ENCODE measurements around the gene SDHC.
"Not testable (repeated sequence)": the region's sequence is repeated elsewhere in the genome, so short reads cannot be mapped to it uniquely, and the experiment has no call there.

Gene SDHC

GRCh38 chr1:161393151-161393550, 79.0 kb downstream of the SDHC start:
- no peak for DNase-seq (ENCODE audit: low read depth)
- no peak for TF ChIP-seq CTCF (conservative IDR thresholded peaks at IDR 0.05; ENCODE audit: low read depth, low read length)
- H3K4me3 ChIP-seq (ENCODE audit: low read depth, low read length): no peak overlapping the region

- DNase-seq (ENCODE audit: low read depth): not testable (repeated sequence)
Observed at GRCh38 chr1:161397038-161397437, 82.9 kb downstream of the SDHC start.

GRCh38 chr1:161398900-161399256, 84.7 kb downstream of the SDHC start:
- no peak for TF ChIP-seq CTCF (conservative IDR thresholded peaks at IDR 0.05; ENCODE audit: low read depth, low read length)
- no peak for DNase-seq (ENCODE audit: low read depth)
- H3K4me3 ChIP-seq (ENCODE audit: low read depth, low read length): peak overlapping the region; percentile 93

More at GRCh38 chr1:161397038-161397437, 82.9 kb downstream of the SDHC start:
- not testable (repeated sequence) for H3K4me3 ChIP-seq (ENCODE audit: low read depth, low read length)

- peak overlapping the region; percentile 93 for H3K4me3 ChIP-seq (ENCODE audit: low read depth, low read length)
- DNase-seq (ENCODE audit: low read depth): peak; percentile 95
- TF ChIP-seq CTCF (conservative IDR thresholded peaks at IDR 0.05; ENCODE audit: low read depth, low read length): peak; percentile 49
Observed at GRCh38 chr1:161399257-161399998, 85.2 kb downstream of the SDHC start.

GRCh38 chr1:161402446-161402845, 88.3 kb downstream of the SDHC start:
- TF ChIP-seq CTCF (conservative IDR thresholded peaks at IDR 0.05; ENCODE audit: low read depth, low read length): no peak
- no peak overlapping the region for H3K4me3 ChIP-seq (ENCODE audit: low read depth, low read length)
- DNase-seq (ENCODE audit: low read depth): no peak

- DNase-seq (ENCODE audit: low read depth): no peak
- TF ChIP-seq CTCF (conservative IDR thresholded peaks at IDR 0.05; ENCODE audit: low read depth, low read length): no peak
- H3K4me3 ChIP-seq (ENCODE audit: low read depth, low read length): no peak overlapping the region
Observed at GRCh38 chr1:161404051-161404597, 89.9 kb downstream of the SDHC start.

GRCh38 chr1:161406551-161406950, 92.4 kb downstream of the SDHC start:
- H3K4me3 ChIP-seq (ENCODE audit: low read depth, low read length); DNase-seq (ENCODE audit: low read depth): not testable (repeated sequence)

GRCh38 chr1:161407451-161407985, 93.3 kb downstream of the SDHC start:
- H3K4me3 ChIP-seq (ENCODE audit: low read depth, low read length): no peak overlapping the region
- no peak for DNase-seq (ENCODE audit: low read depth)
- no peak for TF ChIP-seq CTCF (conservative IDR thresholded peaks at IDR 0.05; ENCODE audit: low read depth, low read length)
